Osteocyte (in vitro differentiated cells): Measurements from ENCODE around the gene FBXO5. TPM values are rescaled to one million over a fixed set of nuclear protein-coding genes. Genes with fewer than 3 reads are reported as not detected.

Experiments used
- DNase-seq: peaks from one replicate; pipeline ENCODE4 v3.0.0; 2021; ENCODE audit warnings: mixed read lengths; ENCODE audit not compliant: unreplicated experiment; ENCODE audit errors: extremely low spot score
- H3K27ac Mint-ChIP-seq: one replicate; pipeline ENCODE4 v1.8.0; 2021; ENCODE audit warnings: mild to moderate bottlenecking, mixed read lengths; ENCODE audit not compliant: unreplicated experiment
- H3K27me3 Mint-ChIP-seq: one replicate; pipeline ENCODE4 v1.8.0; 2021; ENCODE audit warnings: mixed read lengths; ENCODE audit not compliant: unreplicated experiment
- H3K36me3 Mint-ChIP-seq: one replicate; pipeline ENCODE4 v1.8.0; 2021; ENCODE audit warnings: mixed read lengths; ENCODE audit not compliant: unreplicated experiment
- H3K4me1 Mint-ChIP-seq: one replicate; pipeline ENCODE4 v1.8.0; 2021; ENCODE audit warnings: mixed read lengths; ENCODE audit not compliant: unreplicated experiment
- H3K4me3 Mint-ChIP-seq: one replicate; pipeline ENCODE4 v1.8.0; 2021; ENCODE audit warnings: mild to moderate bottlenecking, moderate library complexity, mixed read lengths; ENCODE audit not compliant: unreplicated experiment
- H3K9me3 Mint-ChIP-seq: one replicate; pipeline ENCODE4 v1.8.0; 2021; ENCODE audit warnings: mixed read lengths; ENCODE audit not compliant: unreplicated experiment
- total RNA-seq: library from RNA; stranded (reverse); gene quantifications from 2 replicates; pipeline ENCODE4 v1.2.1, GENCODE V29; 2021
- TF ChIP-seq, protein P1 (sequence below): fragments of 200-600 bp; sonication (generic); IDR thresholded peaks from 2 replicates; pipeline ENCODE4 v1.5.0; 2021; ENCODE audit warnings: antibody characterized with exemption, mild to moderate bottlenecking, moderate library complexity

The FBXO5 gene
- total RNA-seq, 1 donor from 2014 or later: 8.9 TPM

DNA sequence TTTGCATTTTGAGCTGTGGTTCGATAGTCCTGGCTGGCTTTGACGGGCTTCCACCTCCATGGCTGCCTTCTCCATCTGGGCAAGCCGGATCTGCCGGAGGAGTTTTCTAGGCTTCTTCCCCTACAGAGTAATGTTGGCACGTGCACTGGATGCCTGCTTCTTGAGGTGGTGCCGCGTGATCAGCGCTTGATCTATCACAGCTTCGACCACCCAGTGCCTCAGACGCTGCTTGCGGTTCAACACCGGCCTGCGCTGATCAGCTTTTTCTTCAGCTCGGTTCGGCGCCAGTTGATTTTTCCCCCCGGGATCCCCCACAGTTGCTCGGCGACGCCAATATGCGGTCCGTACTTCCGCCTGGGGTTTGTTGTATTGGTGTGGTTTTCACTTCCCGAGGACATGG lies 23.5 kb downstream of the FBXO5 start:
- TF ChIP-seq, protein P1, sequence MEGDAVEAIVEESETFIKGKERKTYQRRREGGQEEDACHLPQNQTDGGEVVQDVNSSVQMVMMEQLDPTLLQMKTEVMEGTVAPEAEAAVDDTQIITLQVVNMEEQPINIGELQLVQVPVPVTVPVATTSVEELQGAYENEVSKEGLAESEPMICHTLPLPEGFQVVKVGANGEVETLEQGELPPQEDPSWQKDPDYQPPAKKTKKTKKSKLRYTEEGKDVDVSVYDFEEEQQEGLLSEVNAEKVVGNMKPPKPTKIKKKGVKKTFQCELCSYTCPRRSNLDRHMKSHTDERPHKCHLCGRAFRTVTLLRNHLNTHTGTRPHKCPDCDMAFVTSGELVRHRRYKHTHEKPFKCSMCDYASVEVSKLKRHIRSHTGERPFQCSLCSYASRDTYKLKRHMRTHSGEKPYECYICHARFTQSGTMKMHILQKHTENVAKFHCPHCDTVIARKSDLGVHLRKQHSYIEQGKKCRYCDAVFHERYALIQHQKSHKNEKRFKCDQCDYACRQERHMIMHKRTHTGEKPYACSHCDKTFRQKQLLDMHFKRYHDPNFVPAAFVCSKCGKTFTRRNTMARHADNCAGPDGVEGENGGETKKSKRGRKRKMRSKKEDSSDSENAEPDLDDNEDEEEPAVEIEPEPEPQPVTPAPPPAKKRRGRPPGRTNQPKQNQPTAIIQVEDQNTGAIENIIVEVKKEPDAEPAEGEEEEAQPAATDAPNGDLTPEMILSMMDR: no peak
- Mint-ChIP-seq H3K36me3 (no peaks in the 10 kb centered on the region), H3K4me3 (no peak overlapping the region), H3K9me3 (peaks cover 3% of the 10 kb centered on the region), H3K27me3 (peaks cover 17% of the 10 kb centered on the region), H3K27ac (no peak overlapping the region), H3K4me1 (peaks cover 2% of the 10 kb centered on the region)
- DNase-seq: no peak

- H3K27me3 Mint-ChIP-seq: peaks cover 13% of the 10 kb centered on the region
- H3K9me3 Mint-ChIP-seq: no peaks in the 10 kb centered on the region
- no peak overlapping the region for H3K4me3 Mint-ChIP-seq
- TF ChIP-seq, protein P1: no peak
- H3K4me1 Mint-ChIP-seq: peaks cover 2% of the 10 kb centered on the region
- no peaks in the 10 kb centered on the region for H3K36me3 Mint-ChIP-seq
- no peak for DNase-seq
- no peak overlapping the region for H3K27ac Mint-ChIP-seq
These were observed 25.0 kb downstream of the FBXO5 start for GRCh38 chr6:152957796-152958195.

GRCh38 chr6:152954443-152954842 lies 28.4 kb downstream of the FBXO5 start:
- H3K4me3 Mint-ChIP-seq: no peak overlapping the region
- H3K9me3 Mint-ChIP-seq: no peaks in the 10 kb centered on the region
- TF ChIP-seq, protein P1: no peak
- peaks cover 9% of the 10 kb centered on the region for H3K27me3 Mint-ChIP-seq
- no peak for DNase-seq
- no peaks in the 10 kb centered on the region for H3K36me3 Mint-ChIP-seq
- H3K4me1 Mint-ChIP-seq: peaks cover 2% of the 10 kb centered on the region
- H3K27ac Mint-ChIP-seq: no peak overlapping the region

GRCh38 chr6:152952866-152953509 lies 29.9 kb downstream of the FBXO5 start:
- no peak overlapping the region for H3K4me3 Mint-ChIP-seq
- peaks cover 13% of the 10 kb centered on the region for H3K27me3 Mint-ChIP-seq
- peaks cover 6% of the 10 kb centered on the region for H3K4me1 Mint-ChIP-seq
- H3K27ac Mint-ChIP-seq: no peak overlapping the region
- H3K9me3 Mint-ChIP-seq: no peaks in the 10 kb centered on the region
- no peaks in the 10 kb centered on the region for H3K36me3 Mint-ChIP-seq
- TF ChIP-seq, protein P1: peak; percentile 65
- DNase-seq: no peak

- Mint-ChIP-seq H3K4me3 (no peak overlapping the region), H3K27me3 (peaks cover 21% of the 10 kb centered on the region), H3K9me3 (no peaks in the 10 kb centered on the region), H3K4me1 (peaks cover 8% of the 10 kb centered on the region), H3K27ac (no peak overlapping the region), H3K36me3 (no peaks in the 10 kb centered on the region)
- DNase-seq: no peak
- TF ChIP-seq, protein P1: no peak
These were observed 30.8 kb downstream of the FBXO5 start for GRCh38 chr6:152952045-152952444.
